ENCODE results near the gene EMD.
"Not testable (repeated sequence)": the region's sequence is repeated elsewhere in the genome, so short reads cannot be mapped to it uniquely, and the experiment has no call there.

The EMD gene

DNA sequence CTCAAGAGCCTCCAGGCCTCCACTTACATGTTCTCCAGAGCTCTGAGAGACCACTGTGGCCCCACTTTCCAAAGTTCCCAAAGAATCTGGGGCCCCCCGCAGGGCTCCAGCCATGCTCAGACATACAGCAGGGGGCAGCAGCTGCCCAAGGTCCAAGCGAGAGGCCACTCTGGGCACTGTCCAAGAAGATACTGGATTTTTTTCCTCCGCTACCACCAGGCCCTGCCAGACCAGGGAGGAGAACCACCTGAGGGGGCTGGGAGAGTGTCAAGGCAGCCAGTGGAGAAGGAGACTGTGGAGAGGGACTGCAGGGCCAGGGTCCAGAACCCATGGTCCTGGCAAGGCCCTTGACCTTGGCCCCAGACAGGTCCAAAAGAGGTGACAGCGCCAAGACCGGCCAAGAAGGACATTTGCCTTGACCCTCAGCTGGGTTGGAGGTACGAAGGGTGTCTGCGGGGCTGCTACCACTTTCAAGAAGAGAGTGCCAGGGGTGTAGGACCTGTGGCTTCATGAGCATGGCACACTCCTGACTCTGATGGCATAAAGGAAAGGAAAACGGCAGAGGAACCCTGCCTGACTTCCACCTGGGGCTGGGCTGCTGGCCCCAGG lies 5.3 kb downstream of the EMD start:
- peaks cover 14 to 18% (median 16%) of the 10 kb centered on the region in 10 experiments for H3K4me1 ChIP-seq
- H3K27me3 ChIP-seq: peaks cover 0 to 11% (median 0%) of the 10 kb centered on the region in 11 experiments; a peak in 4 of 22 replicates
- peak overlapping the region in 9 of 11 experiments; percentile 21 to 73 (median 45); a peak in 15 of 22 replicates for H3K4me2 ChIP-seq
- peaks cover 3 to 29% (median 22%) of the 10 kb centered on the region in 11 experiments; a peak in 21 of 22 replicates for H3K9me3 ChIP-seq (replicated peaks in 1 of 11)
- peaks cover 0 to 27% (median 11%) of the 10 kb centered on the region in 11 experiments; a peak in 9 of 22 replicates for H4K20me1 ChIP-seq
- TF ChIP-seq Cebpa-rat (IDR thresholded peaks at IDR 0.05): no peak
- H3K36me3 ChIP-seq: peaks cover 0 to 9% (median 0%) of the 10 kb centered on the region in 11 experiments; a peak in 4 of 22 replicates
- H3K4me3 ChIP-seq: no peak overlapping the region
- H3K27ac ChIP-seq: peak overlapping the region in 3 of 11 experiments; percentile 16 to 43 (median 33); a peak in 5 of 22 replicates
- H3K9ac ChIP-seq: peak overlapping the region in 3 of 11 experiments; percentile 6 to 41 (median 11); a peak in 3 of 22 replicates

GRCh38 chrX:154388094-154388493 lies 9.0 kb downstream of the EMD start:
- H3K9me3 ChIP-seq (replicated peaks in 1 of 11): peaks cover 0 to 14% (median 6%) of the 10 kb centered on the region in 11 experiments; a peak in 5 of 22 replicates

DNA sequence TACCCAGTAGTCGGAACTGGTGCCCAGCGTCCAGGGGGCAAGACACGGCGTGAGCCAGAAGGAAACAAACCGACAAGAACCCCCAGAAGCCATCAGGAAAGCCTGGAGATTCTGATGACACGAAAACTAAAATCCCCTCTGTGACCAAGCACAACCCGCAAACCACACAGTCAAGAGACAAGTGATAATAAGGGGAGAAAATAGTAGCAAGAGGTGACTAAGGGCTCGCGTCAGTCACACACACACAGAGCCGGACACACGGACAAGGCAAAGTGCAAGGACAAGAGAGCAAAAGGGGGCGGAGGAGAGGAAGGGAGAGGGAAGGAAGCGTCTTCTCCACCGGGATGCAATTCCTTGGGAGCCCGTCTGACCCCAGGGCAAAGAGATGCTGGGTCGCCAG lies 9.6 kb downstream of the EMD start:
- H3K36me3 ChIP-seq, H3K27ac ChIP-seq, H4K20me1 ChIP-seq, H3K4me3 ChIP-seq, H3K4me2 ChIP-seq, H3K27me3 ChIP-seq, H3K4me1 ChIP-seq, H3K9ac ChIP-seq: not testable (repeated sequence)
- peaks cover 0 to 11% (median 6%) of the 10 kb centered on the region in 11 experiments; a peak in 5 of 22 replicates for H3K9me3 ChIP-seq (replicated peaks in 1 of 11)

More at GRCh38 chrX:154388094-154388493, 9.0 kb downstream of the EMD start:
- H3K27ac ChIP-seq, H3K4me2 ChIP-seq, H3K27me3 ChIP-seq, H4K20me1 ChIP-seq, H3K36me3 ChIP-seq, H3K4me1 ChIP-seq, H3K4me3 ChIP-seq, H3K9ac ChIP-seq: not testable (repeated sequence)

DNA sequence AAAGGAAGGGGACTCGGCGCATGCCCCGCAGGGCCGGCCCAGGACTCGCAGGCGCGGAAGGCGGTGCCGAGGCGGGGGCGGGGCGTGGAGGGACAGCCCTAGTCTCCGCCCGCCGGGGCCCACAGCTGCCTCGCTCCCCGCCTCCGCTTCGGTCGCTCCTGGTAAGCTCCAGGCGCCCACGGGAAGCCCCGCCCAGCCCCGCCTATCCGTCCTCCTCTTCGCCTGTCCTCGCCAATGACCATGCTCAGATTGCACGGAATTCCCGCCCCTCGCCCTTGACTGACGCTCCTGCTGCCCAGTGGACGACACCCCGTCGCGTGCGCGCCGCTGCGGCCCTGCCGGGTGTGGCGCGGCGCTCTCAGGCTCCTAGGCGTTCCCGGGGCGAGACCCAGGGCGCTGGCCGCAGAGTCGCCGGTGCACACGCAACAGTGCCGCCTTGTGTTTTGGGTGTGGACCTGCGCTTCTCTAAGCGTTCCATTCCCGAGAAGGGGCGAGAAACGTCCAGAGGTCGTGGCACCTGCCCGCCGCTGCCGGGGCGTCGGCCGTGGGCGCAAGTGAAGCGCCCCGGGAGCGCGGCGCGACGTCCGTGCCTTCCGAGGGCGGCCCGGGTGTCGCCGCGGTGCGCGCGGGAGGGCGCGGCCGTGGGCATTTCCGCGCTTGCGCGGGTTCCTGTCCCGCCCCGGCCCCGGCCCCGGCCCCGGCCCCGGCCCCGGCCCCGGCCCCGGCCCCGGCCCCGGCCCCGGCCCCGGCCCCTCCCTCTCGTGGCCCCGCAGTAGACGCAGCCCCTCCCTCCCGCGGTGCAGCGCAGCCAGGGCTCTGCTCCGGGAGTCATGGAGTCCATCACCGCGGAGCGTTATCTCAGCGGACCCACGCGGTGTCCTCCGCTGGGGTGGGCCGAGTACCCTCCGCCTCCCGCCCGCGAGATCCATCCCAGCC lies 11.0 kb downstream of the EMD start:
- not testable (repeated sequence) for H3K27ac ChIP-seq; H4K20me1 ChIP-seq; H3K9ac ChIP-seq; H3K4me1 ChIP-seq; H3K9me3 ChIP-seq (replicated peaks in 1 of 11); H3K27me3 ChIP-seq; H3K4me3 ChIP-seq; H3K36me3 ChIP-seq; H3K4me2 ChIP-seq

GRCh38 chrX:154396363-154396762 lies 17.3 kb downstream of the EMD start:
- H3K4me2 ChIP-seq: peak overlapping the region in 9 of 11 experiments; percentile 14 to 90 (median 82); a peak in 16 of 22 replicates
- peaks cover 22 to 26% (median 24%) of the 10 kb centered on the region in 11 experiments for H3K36me3 ChIP-seq
- peaks cover 16 to 38% (median 28%) of the 10 kb centered on the region in 11 experiments; a peak in 21 of 22 replicates for H3K9me3 ChIP-seq (replicated peaks in 1 of 11)
- H3K27ac ChIP-seq: peak overlapping the region in 6 of 11 experiments; percentile 97 to 99 (median 98); a peak in 9 of 22 replicates
- peaks cover 0 to 20% (median 9%) of the 10 kb centered on the region in 10 experiments; a peak in 13 of 20 replicates for H3K4me1 ChIP-seq
- H4K20me1 ChIP-seq: peaks cover 24 to 27% (median 26%) of the 10 kb centered on the region in 11 experiments; a peak in 21 of 22 replicates
- peaks cover 0 to 23% (median 5%) of the 10 kb centered on the region in 11 experiments; a peak in 8 of 22 replicates for H3K27me3 ChIP-seq
- peak overlapping the region in 7 of 10 experiments; percentile 54 to 86 (median 78); a peak in 12 of 20 replicates for H3K4me3 ChIP-seq
- peak overlapping the region in 9 of 11 experiments; percentile 94 to 100 (median 96); a peak in 18 of 22 replicates for H3K9ac ChIP-seq

DNA sequence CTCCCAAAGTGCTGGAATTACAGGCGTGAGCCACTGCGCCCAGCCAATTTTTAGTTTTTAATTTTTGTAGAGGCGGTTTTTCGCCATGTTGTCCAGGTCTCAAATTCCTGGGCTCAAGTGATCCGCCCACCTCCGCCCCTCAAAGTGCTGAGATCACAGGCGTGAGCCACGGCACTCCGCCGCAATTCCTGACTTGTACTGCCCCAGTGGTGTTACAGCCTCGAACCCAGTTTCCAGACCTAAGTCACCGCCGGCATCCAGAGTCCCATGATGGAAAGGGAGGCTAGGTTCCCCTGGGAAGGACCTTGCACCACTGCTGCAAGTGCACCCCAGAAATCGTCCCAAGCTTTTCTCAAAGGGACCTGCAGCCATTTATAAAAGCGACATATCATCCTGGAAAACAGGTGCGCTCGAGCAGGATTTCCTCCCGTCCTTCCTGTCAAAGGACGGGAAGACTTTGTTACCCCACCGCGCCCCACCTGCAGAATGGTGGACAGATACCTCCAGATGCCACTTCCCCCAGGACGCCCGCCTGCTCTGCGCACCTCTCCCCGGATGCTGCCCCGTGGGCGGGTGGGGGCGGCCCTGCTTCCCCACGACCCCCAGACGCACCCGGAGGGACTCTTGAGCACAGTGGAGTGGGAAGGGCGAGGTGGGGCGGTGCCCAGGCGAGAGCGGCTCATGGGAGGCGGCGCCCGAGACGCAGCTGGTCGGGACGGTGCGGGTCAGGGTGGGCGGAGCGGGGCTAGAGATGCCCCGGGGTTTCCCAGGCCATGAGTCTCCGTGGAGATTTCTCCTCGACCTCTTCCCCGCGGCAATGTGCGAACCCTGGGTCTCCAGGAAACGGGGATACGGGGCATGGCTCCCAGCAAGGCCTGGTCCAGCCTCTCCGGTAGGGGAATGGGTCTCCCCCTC lies 18.1 kb downstream of the EMD start:
- Histone ChIP-seq H3K9me3 (replicated peaks in 1 of 11) (peaks cover 16 to 38% (median 28%) of the 10 kb centered on the region in 11 experiments; a peak in 21 of 22 replicates), H3K4me3 (peak overlapping the region; percentile 54 to 86 (median 79)), H3K4me2 (peak overlapping the region; percentile 72 to 90 (median 83)), H4K20me1 (peaks cover 31 to 35% (median 34%) of the 10 kb centered on the region in 11 experiments; a peak in 21 of 22 replicates), H3K4me1 (peaks cover 0 to 20% (median 9%) of the 10 kb centered on the region in 10 experiments; a peak in 13 of 20 replicates), H3K27ac (peak overlapping the region; percentile 94 to 99 (median 98)), H3K36me3 (peaks cover 22 to 26% (median 24%) of the 10 kb centered on the region in 11 experiments), H3K9ac (peak overlapping the region; percentile 94 to 100 (median 96)), H3K27me3 (peaks cover 0 to 32% (median 12%) of the 10 kb centered on the region in 11 experiments; a peak in 14 of 22 replicates)
- no peak for TF ChIP-seq Cebpa-rat (IDR thresholded peaks at IDR 0.05)

DNA sequence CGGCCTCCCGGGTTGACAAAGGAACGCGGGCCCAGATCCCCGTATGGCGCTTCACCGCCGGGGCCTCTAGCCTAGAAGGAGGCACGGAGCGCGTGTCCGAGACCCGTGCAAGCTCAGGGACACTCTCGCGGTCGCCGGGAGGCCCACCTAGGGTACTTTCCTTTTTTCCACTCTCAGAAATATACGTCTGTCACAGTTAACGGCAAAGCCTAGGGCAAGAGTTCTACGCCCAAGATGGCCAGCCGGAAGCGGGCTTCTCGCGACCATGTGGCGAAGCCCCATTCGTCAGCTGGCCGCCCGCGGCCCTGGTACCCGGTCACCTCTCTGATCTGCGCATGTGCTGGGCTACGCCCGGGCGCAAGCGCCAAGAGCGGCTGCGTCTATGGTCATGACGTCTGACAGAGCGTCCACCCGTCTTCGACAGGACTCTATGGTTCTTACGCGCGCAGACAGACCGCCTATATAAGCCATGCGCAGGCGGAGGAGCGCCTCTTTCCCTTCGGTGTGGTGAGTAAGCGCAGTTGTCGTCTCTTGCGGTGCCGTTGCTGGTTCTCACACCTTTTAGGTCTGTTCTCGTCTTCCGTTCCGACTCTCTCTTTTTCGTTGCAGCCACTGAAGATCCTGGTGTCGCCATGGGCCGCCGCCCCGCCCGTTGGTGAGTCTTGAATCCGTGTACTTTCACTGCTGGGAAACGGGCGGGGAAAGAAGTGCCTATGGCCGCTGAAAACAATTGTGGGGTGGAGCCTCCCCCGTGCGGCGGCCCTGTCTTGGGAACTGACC lies 19.0 kb downstream of the EMD start, which contains the start of gene RPL10:
RPL10 (plus strand) TSS at position 490 of the 780 bp plus-strand sequence; CDS start at position 633, 143 bp downstream.
- TF ChIP-seq Cebpa-rat (IDR thresholded peaks at IDR 0.05): no peak
- H3K9ac ChIP-seq: peak within 1 kb of the TSS; percentile 94 to 100 (median 96)
- peak within 1 kb of the TSS; percentile 54 to 86 (median 79) for H3K4me3 ChIP-seq
- peaks cover 0 to 39% (median 15%) of the 10 kb centered on the region in 11 experiments; a peak in 16 of 22 replicates for H3K27me3 ChIP-seq
- peaks cover 22 to 26% (median 24%) of the 10 kb centered on the region in 11 experiments for H3K36me3 ChIP-seq
- H3K4me1 ChIP-seq: peaks cover 0 to 20% (median 9%) of the 10 kb centered on the region in 10 experiments; a peak in 13 of 20 replicates
- peaks cover 16 to 38% (median 28%) of the 10 kb centered on the region in 11 experiments; a peak in 21 of 22 replicates for H3K9me3 ChIP-seq (replicated peaks in 1 of 11)
- peak within 1 kb of the TSS; percentile 94 to 99 (median 98) for H3K27ac ChIP-seq
- H4K20me1 ChIP-seq: peaks cover 36 to 44% (median 42%) of the 10 kb centered on the region in 11 experiments; a peak in 21 of 22 replicates
- peak within 1 kb of the TSS; percentile 80 to 92 (median 86) for H3K4me2 ChIP-seq
